ENCODE data around the gene HACE1. TPM values are rescaled to one million over a fixed set of nuclear protein-coding genes. Genes with fewer than 3 reads are reported as not detected.

HACE1 gene
- polyA plus RNA-seq, 3 donors: 2.7 to 3.9 (median 3.4) TPM

DNA sequence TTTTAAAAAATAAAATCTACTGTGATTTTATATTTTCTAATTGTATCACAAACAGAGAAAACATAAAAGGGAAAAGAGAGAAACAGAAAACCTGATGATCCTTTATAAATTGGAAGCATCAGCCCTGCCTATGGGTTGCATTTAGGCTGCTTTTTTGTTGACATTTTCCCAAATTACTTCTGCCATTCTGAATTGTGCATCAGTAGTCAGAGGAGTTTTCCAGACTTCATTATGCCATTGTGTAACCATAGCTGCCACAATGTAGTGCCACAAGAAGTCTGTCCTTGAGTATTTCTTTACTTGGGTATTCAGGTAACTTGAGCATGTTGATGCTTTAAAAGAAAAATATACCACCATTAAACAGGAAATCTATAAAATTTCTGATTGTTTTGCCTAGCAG lies 130.3 kb downstream of the HACE1 start:
- Histone ChIP-seq H3K9ac (ENCODE audit: insufficient read depth, low read length, poor library complexity, severe bottlenecking) (no peak overlapping the region), H3K36me3 (replicated peaks in 1 of 2; ENCODE audit: control insufficient read depth in 1 of 2, insufficient read depth in 2 of 2, low read length in 2 of 2) (peaks cover 0 to 9% of the 10 kb centered on the region in 2 donors), H3K27me3 (ENCODE audit: control insufficient read depth in 2 of 2, insufficient read depth in 2 of 2, low read length in 2 of 2) (no peaks in the 10 kb centered on the region), H3K27ac (ENCODE audit: low read depth in 1 of 2, low read length in 2 of 2) (no peak overlapping the region), H4K20me1 (ENCODE audit: insufficient read depth, low read length) (no peaks in the 10 kb centered on the region), H2AFZ (ENCODE audit: insufficient read depth, low read depth, low read length, poor library complexity, severe bottlenecking) (no peak overlapping the region), H3K9me3 (replicated peaks in 1 of 2; ENCODE audit: control insufficient read depth in 1 of 2, insufficient read depth in 1 of 2, low read length in 2 of 2) (no peaks in the 10 kb centered on the region), H3K4me1 (ENCODE audit: control insufficient read depth in 1 of 2, insufficient read depth in 2 of 2, low read length in 2 of 2) (no peaks in the 10 kb centered on the region), H3K79me2 (ENCODE audit: insufficient read depth, low read length) (no peaks in the 10 kb centered on the region), H3K4me2 (replicated peaks; ENCODE audit: extremely low read depth, low read length, poor library complexity, severe bottlenecking) (no peak overlapping the region), H3K4me3 (replicated peaks in 1 of 3; ENCODE audit: low read depth in 2 of 3, low read length in 3 of 3) (no peak overlapping the region)
- H3K4me1 Mint-ChIP-seq: peaks cover 4% of the 10 kb centered on the region
- intact Hi-C loops (cut with micrococcal nuclease): no loop called here
- H3K27me3 Mint-ChIP-seq (ENCODE audit: low read depth in 3 of 3): no peaks in the 10 kb centered on the region
- no peak overlapping the region for H3K4me3 Mint-ChIP-seq
- H3K36me3 Mint-ChIP-seq: peaks cover 8 to 13% of the 10 kb centered on the region in 2 donors
- no peak for DNase-seq
- TF ChIP-seq, protein P1, sequence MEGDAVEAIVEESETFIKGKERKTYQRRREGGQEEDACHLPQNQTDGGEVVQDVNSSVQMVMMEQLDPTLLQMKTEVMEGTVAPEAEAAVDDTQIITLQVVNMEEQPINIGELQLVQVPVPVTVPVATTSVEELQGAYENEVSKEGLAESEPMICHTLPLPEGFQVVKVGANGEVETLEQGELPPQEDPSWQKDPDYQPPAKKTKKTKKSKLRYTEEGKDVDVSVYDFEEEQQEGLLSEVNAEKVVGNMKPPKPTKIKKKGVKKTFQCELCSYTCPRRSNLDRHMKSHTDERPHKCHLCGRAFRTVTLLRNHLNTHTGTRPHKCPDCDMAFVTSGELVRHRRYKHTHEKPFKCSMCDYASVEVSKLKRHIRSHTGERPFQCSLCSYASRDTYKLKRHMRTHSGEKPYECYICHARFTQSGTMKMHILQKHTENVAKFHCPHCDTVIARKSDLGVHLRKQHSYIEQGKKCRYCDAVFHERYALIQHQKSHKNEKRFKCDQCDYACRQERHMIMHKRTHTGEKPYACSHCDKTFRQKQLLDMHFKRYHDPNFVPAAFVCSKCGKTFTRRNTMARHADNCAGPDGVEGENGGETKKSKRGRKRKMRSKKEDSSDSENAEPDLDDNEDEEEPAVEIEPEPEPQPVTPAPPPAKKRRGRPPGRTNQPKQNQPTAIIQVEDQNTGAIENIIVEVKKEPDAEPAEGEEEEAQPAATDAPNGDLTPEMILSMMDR (IDR thresholded peaks at IDR 0.05): no peak
- no peak overlapping the region for H3K27ac Mint-ChIP-seq
- H3K9me3 Mint-ChIP-seq: peaks cover 0 to 7% (median 2%) of the 10 kb centered on the region in 7 donors

DNA sequence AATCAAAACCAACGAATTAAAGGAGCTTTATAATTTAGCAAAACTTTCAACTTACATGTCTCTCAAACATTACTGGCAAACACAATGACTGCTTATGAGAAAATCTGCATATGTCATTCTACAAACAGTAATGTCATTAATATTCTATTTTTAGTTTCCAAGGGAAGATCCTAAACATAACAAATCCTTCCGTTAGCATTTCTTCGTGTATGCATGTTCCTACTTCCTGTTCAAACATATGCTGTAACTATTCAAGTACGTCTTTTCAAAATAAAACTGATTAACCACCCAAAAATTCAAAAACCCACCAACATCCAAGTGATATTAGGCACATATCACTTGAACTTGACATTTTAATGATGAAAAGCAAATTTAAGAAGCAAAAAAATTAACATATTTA lies 131.3 kb downstream of the HACE1 start:
- Histone ChIP-seq H4K20me1 (ENCODE audit: insufficient read depth, low read length) (no peaks in the 10 kb centered on the region), H2AFZ (ENCODE audit: insufficient read depth, low read depth, low read length, poor library complexity, severe bottlenecking) (no peak overlapping the region), H3K27me3 (ENCODE audit: control insufficient read depth in 2 of 2, insufficient read depth in 2 of 2, low read length in 2 of 2) (no peaks in the 10 kb centered on the region), H3K4me2 (replicated peaks; ENCODE audit: extremely low read depth, low read length, poor library complexity, severe bottlenecking) (no peak overlapping the region), H3K4me1 (ENCODE audit: control insufficient read depth in 1 of 2, insufficient read depth in 2 of 2, low read length in 2 of 2) (no peaks in the 10 kb centered on the region), H3K27ac (ENCODE audit: low read depth in 1 of 2, low read length in 2 of 2) (no peak overlapping the region), H3K4me3 (replicated peaks in 1 of 3; ENCODE audit: low read depth in 2 of 3, low read length in 3 of 3) (no peak overlapping the region), H3K79me2 (ENCODE audit: insufficient read depth, low read length) (no peaks in the 10 kb centered on the region), H3K9ac (ENCODE audit: insufficient read depth, low read length, poor library complexity, severe bottlenecking) (no peak overlapping the region), H3K9me3 (replicated peaks in 1 of 2; ENCODE audit: control insufficient read depth in 1 of 2, insufficient read depth in 1 of 2, low read length in 2 of 2) (no peaks in the 10 kb centered on the region), H3K36me3 (replicated peaks in 1 of 2; ENCODE audit: control insufficient read depth in 1 of 2, insufficient read depth in 2 of 2, low read length in 2 of 2) (peaks cover 0 to 9% of the 10 kb centered on the region in 2 donors)
- TF ChIP-seq, protein P1 (IDR thresholded peaks at IDR 0.05): no peak
- intact Hi-C loops (cut with micrococcal nuclease): no loop called here
- no CpG with 5 or more reads among the region's 4 CpGs for WGBS (ENCODE audit: insufficient coverage)
- H3K27me3 Mint-ChIP-seq (ENCODE audit: low read depth in 3 of 3): no peaks in the 10 kb centered on the region
- H3K27ac Mint-ChIP-seq: no peak overlapping the region
- no peak overlapping the region for H3K4me3 Mint-ChIP-seq
- peaks cover 0 to 2% (median 1%) of the 10 kb centered on the region in 7 donors for H3K9me3 Mint-ChIP-seq
- H3K36me3 Mint-ChIP-seq: peaks cover 8% of the 10 kb centered on the region in 2 donors
- H3K4me1 Mint-ChIP-seq: peaks cover 4% of the 10 kb centered on the region
- DNase-seq: no peak

Measured in CD14-positive monocyte (primary cell).